ENCODE results near the gene DRAXIN.

DNA sequence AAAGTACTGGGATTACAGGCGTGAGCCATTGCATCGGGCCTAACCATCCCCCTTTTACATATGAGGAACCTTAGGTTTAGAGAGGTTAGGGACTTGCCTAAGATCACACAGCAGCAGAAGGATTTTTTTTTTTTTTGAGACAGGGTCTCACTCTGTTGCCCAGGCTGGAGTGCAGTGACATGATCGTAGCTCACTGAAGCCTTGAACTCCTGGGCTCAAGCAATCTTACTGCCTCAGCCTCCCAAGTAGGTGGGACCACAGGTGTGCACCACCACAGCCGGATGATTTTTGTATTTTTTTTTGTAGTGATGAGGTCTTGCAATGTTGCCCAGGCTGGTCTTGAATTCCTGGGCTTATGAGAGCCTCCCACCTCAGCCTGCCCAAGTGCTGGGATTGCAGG lies 68.3 kb downstream of the DRAXIN start:
- TF ChIP-seq, protein P1, sequence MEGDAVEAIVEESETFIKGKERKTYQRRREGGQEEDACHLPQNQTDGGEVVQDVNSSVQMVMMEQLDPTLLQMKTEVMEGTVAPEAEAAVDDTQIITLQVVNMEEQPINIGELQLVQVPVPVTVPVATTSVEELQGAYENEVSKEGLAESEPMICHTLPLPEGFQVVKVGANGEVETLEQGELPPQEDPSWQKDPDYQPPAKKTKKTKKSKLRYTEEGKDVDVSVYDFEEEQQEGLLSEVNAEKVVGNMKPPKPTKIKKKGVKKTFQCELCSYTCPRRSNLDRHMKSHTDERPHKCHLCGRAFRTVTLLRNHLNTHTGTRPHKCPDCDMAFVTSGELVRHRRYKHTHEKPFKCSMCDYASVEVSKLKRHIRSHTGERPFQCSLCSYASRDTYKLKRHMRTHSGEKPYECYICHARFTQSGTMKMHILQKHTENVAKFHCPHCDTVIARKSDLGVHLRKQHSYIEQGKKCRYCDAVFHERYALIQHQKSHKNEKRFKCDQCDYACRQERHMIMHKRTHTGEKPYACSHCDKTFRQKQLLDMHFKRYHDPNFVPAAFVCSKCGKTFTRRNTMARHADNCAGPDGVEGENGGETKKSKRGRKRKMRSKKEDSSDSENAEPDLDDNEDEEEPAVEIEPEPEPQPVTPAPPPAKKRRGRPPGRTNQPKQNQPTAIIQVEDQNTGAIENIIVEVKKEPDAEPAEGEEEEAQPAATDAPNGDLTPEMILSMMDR (IDR thresholded peaks at IDR 0.05; ENCODE audit: insufficient read depth, low read length): no peak
- no peak for TF ChIP-seq POLR2AphosphoS5 (IDR thresholded peaks at IDR 0.05; ENCODE audit: low read depth)
- TF ChIP-seq, protein P2, sequence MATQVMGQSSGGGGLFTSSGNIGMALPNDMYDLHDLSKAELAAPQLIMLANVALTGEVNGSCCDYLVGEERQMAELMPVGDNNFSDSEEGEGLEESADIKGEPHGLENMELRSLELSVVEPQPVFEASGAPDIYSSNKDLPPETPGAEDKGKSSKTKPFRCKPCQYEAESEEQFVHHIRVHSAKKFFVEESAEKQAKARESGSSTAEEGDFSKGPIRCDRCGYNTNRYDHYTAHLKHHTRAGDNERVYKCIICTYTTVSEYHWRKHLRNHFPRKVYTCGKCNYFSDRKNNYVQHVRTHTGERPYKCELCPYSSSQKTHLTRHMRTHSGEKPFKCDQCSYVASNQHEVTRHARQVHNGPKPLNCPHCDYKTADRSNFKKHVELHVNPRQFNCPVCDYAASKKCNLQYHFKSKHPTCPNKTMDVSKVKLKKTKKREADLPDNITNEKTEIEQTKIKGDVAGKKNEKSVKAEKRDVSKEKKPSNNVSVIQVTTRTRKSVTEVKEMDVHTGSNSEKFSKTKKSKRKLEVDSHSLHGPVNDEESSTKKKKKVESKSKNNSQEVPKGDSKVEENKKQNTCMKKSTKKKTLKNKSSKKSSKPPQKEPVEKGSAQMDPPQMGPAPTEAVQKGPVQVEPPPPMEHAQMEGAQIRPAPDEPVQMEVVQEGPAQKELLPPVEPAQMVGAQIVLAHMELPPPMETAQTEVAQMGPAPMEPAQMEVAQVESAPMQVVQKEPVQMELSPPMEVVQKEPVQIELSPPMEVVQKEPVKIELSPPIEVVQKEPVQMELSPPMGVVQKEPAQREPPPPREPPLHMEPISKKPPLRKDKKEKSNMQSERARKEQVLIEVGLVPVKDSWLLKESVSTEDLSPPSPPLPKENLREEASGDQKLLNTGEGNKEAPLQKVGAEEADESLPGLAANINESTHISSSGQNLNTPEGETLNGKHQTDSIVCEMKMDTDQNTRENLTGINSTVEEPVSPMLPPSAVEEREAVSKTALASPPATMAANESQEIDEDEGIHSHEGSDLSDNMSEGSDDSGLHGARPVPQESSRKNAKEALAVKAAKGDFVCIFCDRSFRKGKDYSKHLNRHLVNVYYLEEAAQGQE (IDR thresholded peaks at IDR 0.05; ENCODE audit: insufficient replicate concordance, low read depth): no peak
